ENCODE data around the gene THBS3. TPM values are rescaled to one million over a fixed set of nuclear protein-coding genes. Genes with fewer than 3 reads are reported as not detected.

THBS3 gene
- total and polyA plus RNA-seq, 9 of the 15 experiments (the other 6 are each of a cell fraction or from before 2014, with no cell fraction given): 0.59 to 8.3 (median 3.2) TPM

DNA sequence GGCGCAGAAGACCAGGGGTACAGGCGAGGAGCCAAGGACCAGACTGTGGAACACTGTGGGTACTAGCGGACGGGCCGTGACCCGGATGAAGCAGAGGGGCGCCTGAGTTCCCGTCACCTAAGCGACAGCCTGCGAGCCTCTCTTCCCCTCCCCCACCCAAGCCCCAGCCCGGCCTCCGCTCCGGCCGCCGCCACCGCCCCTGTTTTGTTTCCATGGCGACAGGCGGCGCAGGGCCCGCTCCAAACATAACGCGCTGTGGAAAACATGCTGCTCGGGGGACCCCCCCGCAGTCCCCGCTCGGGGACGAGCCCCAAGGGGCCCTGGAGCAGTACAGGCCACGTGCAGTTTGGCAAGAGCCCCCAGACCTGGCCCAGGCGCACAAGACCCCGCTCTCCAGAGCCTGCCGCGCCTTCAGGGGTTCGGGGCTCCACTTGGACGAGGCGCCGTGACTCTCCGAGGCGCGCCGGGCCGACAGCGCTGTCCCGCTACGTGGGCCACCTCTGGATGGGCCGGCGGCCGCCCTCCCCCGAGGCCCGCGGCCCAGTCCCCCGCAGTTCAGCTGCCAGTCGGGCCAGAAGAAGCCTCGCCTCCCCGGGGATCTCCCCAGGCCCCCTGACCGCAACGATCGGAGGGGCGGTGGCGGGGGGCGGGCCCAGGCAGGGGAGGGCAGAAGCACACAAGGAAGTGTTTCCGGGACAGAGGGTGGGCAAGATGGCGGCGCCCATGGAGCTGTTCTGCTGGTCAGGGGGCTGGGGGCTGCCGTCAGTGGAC, 1.0 kb upstream of the THBS3 start, which contains the start of gene MTX1 (continued):
- TF ChIP-seq CUX1 (CRISPR knock-in tag; IDR thresholded peaks at IDR 0.05) (no peak), MTF1 (CRISPR knock-in tag; IDR thresholded peaks at IDR 0.05; ENCODE audit: borderline replicate concordance) (no peak), KLF1 (tag; IDR thresholded peaks at IDR 0.05) (peak; percentile 97), PHF20 (IDR thresholded peaks at IDR 0.05; ENCODE audit: partially characterized antibody) (peak; percentile 74), KDM1A (IDR thresholded peaks at IDR 0.05) (no peak), FOSL1 (tag; conservative IDR thresholded peaks at IDR 0.05) (peak; percentile 58; the same call in 1 of the 2 replicates), ZBTB2 (IDR thresholded peaks at IDR 0.05) (0 out of 2 replicates have a peak, but pooled peaks have one; percentile 30), ETV5 (CRISPR knock-in tag; IDR thresholded peaks at IDR 0.05; ENCODE audit: low read depth) (no peak), CBFB (CRISPR knock-in tag; IDR thresholded peaks at IDR 0.05) (peak; percentile 59; the same call in 1 of the 2 replicates), GTF2F1 (IDR thresholded peaks at IDR 0.05; ENCODE audit: low read depth, low read length) (no peak)
- TF ChIP-seq, protein P1, sequence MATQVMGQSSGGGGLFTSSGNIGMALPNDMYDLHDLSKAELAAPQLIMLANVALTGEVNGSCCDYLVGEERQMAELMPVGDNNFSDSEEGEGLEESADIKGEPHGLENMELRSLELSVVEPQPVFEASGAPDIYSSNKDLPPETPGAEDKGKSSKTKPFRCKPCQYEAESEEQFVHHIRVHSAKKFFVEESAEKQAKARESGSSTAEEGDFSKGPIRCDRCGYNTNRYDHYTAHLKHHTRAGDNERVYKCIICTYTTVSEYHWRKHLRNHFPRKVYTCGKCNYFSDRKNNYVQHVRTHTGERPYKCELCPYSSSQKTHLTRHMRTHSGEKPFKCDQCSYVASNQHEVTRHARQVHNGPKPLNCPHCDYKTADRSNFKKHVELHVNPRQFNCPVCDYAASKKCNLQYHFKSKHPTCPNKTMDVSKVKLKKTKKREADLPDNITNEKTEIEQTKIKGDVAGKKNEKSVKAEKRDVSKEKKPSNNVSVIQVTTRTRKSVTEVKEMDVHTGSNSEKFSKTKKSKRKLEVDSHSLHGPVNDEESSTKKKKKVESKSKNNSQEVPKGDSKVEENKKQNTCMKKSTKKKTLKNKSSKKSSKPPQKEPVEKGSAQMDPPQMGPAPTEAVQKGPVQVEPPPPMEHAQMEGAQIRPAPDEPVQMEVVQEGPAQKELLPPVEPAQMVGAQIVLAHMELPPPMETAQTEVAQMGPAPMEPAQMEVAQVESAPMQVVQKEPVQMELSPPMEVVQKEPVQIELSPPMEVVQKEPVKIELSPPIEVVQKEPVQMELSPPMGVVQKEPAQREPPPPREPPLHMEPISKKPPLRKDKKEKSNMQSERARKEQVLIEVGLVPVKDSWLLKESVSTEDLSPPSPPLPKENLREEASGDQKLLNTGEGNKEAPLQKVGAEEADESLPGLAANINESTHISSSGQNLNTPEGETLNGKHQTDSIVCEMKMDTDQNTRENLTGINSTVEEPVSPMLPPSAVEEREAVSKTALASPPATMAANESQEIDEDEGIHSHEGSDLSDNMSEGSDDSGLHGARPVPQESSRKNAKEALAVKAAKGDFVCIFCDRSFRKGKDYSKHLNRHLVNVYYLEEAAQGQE (IDR thresholded peaks at IDR 0.05; ENCODE audit: borderline replicate concordance): no peak
- TF ChIP-seq, protein P1 (CRISPR knock-in tag; IDR thresholded peaks at IDR 0.05; ENCODE audit: low read depth): 0 out of 2 replicates have a peak, but pooled peaks have one; percentile 32
